D721Med (cell line): ENCODE results near the gene GPR173.

Source experiments
- DNase-seq: peaks from one replicate; pipeline ENCODE4 v3.0.0; 2011; ENCODE audit warnings: low spot score; ENCODE audit not compliant: insufficient read length
- FAIRE-seq: peaks from 2 replicates; lab custom pipeline; 2011; peaks lifted over from hg19 to GRCh38; lab: Jason Lieb, UNC
- TF ChIP-seq, protein P1 (sequence below): IDR thresholded peaks from 2 replicates; pipeline ENCODE4 v1.5.1; 2012; ENCODE audit warnings: mild to moderate bottlenecking, control low read depth; ENCODE audit not compliant: insufficient read depth; ENCODE audit errors: missing control alignments

Gene GPR173

DNA sequence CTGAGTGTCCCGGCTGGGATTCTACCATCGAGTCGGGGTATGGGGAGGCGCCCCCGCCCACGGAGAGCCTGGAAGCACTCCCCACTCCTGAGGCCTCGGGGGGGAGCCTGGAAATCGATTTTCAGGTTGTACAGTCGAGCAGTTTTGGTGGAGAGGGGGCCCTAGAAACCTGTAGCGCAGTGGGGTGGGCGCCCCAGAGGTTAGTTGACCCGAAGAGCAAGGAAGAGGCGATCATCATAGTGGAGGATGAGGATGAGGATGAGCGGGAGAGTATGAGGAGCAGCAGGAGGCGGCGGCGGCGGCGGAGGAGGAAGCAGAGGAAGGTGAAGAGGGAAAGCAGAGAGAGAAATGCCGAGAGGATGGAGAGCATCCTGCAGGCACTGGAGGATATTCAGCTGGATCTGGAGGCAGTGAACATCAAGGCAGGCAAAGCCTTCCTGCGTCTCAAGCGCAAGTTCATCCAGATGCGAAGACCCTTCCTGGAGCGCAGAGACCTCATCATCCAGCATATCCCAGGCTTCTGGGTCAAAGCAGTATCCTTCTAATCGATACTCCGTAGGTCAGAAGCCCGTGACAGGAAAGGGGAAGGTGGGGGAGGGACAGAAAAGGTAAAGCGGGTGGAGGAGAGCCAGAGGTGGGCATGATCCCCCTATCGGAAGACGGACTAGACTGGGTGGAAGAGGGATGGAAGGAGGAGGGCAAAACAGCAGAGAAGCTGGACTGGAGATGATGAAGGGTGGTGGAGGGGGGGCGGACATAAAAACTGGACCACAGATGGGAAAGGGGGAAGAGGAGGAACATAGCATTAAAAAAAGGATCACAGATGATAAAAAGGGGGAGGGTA lies 34.4 kb downstream of the GPR173 start:
- DNase-seq (no peak), FAIRE-seq (no peak)
- TF ChIP-seq, protein P1, sequence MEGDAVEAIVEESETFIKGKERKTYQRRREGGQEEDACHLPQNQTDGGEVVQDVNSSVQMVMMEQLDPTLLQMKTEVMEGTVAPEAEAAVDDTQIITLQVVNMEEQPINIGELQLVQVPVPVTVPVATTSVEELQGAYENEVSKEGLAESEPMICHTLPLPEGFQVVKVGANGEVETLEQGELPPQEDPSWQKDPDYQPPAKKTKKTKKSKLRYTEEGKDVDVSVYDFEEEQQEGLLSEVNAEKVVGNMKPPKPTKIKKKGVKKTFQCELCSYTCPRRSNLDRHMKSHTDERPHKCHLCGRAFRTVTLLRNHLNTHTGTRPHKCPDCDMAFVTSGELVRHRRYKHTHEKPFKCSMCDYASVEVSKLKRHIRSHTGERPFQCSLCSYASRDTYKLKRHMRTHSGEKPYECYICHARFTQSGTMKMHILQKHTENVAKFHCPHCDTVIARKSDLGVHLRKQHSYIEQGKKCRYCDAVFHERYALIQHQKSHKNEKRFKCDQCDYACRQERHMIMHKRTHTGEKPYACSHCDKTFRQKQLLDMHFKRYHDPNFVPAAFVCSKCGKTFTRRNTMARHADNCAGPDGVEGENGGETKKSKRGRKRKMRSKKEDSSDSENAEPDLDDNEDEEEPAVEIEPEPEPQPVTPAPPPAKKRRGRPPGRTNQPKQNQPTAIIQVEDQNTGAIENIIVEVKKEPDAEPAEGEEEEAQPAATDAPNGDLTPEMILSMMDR, result no peak

DNA sequence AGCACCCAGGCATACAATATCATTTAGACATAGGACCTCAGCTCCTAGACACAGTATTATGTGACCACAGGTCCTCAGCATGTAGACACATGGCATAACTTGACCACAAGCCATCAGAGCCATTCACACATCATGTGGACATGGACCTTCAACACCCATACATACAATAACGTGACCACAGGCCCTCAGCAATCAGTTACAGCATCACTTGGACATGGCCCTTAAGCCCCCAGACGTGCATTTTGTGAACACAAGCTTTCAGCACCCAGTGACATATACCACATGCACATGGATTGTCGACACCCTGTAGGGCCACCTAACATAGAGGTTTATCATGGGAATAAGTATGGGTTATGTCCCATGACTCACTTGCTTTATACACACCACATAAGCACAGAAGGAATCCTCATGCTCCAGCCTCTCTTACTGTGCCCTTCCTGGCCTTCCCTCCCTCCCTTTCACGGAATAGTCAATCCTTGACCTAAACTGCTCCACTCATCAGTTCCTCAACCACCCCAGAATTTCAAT lies 35.5 kb downstream of the GPR173 start:
- DNase-seq, result no peak
- no peak for FAIRE-seq
- TF ChIP-seq, protein P1, result no peak

DNA sequence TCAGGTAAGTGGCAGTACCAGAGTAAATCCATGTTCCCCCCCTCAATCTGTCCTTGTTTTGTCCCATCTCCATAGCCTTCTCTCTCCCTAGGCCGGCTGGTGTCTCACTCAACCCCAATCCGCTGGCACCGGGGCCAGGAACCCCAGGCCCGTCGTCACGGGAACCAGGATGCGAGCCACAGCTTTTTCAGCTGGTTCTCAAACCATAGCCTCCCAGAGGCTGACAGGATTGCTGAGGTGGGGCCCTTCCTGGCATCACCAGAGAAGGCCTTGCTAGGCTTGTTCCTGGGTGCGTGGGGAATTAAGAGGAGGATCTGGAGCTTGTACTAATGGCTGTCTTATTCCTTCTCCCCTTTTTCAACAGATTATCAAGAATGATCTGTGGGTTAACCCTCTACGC lies 36.3 kb downstream of the GPR173 start:
- TF ChIP-seq, protein P1, result no peak
- FAIRE-seq (no peak), DNase-seq (no peak)

DNA sequence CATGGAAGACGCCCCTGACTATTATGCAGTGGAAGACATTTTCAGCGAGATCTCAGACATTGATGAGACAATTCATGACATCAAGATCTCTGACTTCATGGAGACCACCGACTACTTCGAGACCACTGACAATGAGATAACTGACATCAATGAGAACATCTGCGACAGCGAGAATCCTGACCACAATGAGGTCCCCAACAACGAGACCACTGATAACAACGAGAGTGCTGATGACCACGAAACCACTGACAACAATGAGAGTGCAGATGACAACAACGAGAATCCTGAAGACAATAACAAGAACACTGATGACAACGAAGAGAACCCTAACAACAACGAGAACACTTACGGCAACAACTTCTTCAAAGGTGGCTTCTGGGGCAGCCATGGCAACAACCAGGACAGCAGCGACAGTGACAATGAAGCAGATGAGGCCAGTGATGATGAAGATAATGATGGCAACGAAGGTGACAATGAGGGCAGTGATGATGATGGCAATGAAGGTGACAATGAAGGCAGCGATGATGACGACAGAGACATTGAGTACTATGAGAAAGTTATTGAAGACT lies 37.2 kb downstream of the GPR173 start:
- DNase-seq, result no peak
- FAIRE-seq, result no peak
- TF ChIP-seq, protein P1, result no peak

DNA sequence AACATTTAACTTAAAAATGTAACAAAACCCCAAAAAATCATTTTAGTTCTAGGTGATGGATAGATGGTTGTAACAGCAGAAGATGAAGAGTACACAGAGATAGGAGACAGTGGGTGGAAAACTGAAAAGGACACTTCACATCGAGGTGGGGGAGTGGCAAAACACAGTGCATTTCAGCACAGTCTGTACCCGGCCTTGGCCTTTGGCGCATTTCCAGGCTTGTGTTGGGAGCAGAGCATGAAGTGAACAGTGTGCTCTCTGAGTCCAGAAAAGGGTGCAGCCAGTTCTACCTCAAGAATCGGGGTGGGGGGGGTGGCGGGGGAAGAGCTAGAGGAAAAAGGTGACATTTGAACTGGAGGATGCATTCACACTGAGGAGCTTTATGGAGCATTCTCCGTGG lies 37.9 kb downstream of the GPR173 start:
- FAIRE-seq (no peak), DNase-seq (no peak)
- TF ChIP-seq, protein P1, result no peak

DNA sequence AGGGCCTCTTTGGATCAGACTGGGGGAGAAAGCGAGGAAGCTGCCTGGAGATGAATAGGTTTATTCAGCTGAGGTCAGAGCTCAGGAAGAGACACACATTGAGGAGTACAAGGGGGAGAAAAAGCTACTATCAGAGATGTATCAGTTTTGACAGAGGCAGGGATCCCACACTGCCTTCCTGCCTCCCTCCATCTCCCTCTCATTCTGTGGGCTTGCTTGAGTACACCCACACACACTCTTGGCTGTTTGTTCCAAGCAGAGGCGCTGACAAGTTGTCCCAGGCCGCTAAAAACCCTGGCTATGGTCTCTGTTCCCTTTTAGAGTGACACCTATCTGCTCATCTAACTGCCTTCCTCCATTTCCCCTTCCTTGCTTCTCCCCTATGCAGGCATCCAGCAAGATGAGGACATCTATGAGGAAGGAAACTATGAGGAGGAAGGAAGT lies 38.8 kb downstream of the GPR173 start:
- FAIRE-seq (no peak), DNase-seq (no peak)
- TF ChIP-seq, protein P1, result no peak
